GM21825 (cell line): ENCODE data around the gene IL37.
A peak's percentile ranks its signal among the peaks of the same experiment; 100 is the strongest.

Experiments
- ATAC-seq: cut with Tn5 transposase; IDR thresholded peaks from one replicate; pipeline ENCODE4 v1.9.1; 2021; ENCODE audit warnings: mild to moderate bottlenecking, moderate library complexity; ENCODE audit not compliant: unreplicated experiment

Gene IL37

GRCh38 chr2:112910865-112911264 lies at the start of gene IL37:
TSS of gene IL37 (plus strand) at chr2:112911165. CDS start at chr2:112913013, 1,848 bp downstream.
- ATAC-seq = no peak

DNA sequence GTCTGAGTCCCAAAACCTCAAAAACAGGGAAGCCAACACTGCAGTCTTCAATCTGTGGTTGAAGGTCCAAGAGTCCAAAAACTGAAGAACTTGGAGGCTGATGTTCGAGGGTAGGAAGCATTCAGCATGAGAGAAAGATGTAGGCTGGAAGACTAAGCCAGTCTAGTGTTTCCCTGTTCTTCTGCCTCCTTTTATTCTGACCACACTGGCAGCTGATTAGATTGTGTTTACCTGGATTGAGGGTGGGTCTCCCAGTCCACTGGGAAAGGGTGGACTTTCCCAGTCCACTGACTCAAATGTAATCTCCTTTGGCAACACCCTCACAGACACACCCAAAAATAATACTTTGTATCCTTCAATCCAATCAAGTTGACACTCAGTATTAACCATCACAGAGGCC lies 46.9 kb upstream of the IL37 start:
- no peak for ATAC-seq

DNA sequence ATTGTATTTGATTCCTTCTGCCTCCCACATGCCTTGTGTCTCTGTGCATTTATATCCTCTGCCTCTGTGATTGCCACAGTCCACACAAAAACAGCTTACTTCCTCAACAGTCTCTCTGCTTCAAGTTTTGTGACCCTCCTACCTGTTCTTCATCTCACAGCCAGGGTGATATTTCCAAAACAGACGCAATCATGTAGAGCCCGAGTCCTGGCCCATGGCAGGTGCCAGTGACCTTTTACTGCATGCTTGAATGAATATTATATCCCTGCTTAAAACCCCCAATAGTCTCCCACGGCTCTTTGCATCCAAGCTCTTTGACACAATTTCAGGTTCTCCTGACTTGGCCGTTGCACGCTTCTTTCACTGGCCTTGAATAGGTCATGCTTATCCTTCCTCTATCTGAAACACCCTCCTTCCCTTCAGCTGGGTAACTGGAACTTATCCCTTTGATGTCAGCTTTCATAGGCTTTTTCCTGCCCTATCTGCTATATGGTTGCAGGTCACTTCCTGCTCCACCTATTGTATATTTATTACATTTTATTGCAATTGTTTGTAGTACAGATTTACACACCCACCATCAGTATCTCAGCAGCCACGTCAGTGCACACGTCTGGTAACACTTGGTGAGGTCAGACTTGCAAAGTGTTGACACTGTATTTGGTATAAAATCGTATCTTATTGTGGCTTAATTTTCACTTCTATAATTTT lies 44.7 kb upstream of the IL37 start:
- ATAC-seq = no peak

- ATAC-seq = no peak
These were observed 43.0 kb upstream of the IL37 start for GRCh38 chr2:112867701-112868631.

GRCh38 chr2:112869258-112869842 lies 41.6 kb upstream of the IL37 start:
- no peak for ATAC-seq

GRCh38 chr2:112870841-112871835 lies 39.8 kb upstream of the IL37 start:
- no peak for ATAC-seq

DNA sequence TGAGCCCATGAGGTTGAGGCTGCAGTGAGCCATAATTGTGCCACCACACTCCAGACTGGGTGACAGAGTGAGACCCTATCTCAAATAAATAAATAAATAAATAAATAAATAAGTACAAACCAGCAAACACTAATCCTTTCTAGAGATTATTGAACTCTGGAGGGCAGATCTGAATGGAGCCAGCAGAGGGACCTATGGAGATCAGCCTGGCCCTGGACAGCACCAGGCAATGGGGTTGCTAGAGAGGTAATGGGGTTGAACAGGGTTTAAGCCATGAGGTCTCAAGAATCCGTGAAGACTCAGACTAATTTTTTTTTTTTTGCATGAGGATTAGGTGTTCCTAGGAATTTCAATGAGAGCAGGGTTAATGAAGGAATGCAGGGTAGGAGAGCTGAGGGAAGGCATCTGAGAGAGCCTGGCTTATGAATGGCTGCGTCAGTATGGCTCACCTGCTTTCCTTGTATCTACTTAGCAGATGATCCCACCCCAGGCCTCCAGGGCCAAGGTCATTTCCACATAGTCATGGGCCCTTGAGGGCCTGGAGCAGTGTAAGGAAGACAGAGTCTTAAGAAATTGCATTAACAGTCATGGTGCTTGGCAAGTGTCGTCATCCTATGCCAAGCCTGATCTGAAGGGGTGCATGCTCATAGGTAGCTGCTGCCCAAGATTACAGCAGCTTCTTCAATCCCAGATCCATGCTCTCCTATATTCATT lies 34.6 kb upstream of the IL37 start:
- no peak for ATAC-seq

DNA sequence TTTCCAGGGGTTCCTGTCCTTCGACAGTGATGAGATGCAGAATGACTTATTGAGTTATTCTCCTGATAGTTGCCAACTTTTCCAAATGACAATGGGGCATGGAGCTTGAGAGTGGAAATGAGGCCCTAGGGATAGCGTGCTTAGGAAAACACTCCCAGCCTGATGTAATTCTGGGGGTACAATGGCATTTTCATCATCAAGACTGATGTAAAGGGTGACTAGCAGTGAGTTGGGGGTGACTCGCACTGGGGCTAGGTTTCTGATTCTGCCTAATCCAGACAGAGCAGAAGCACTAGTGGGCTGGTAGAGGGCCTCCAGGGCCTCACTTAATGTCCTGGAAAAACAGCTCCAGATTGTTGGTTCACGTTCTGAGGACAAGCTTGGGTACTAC lies 34.0 kb upstream of the IL37 start:
- no peak for ATAC-seq

- no peak for ATAC-seq
These were observed 33.5 kb upstream of the IL37 start for GRCh38 chr2:112877423-112877822.

DNA sequence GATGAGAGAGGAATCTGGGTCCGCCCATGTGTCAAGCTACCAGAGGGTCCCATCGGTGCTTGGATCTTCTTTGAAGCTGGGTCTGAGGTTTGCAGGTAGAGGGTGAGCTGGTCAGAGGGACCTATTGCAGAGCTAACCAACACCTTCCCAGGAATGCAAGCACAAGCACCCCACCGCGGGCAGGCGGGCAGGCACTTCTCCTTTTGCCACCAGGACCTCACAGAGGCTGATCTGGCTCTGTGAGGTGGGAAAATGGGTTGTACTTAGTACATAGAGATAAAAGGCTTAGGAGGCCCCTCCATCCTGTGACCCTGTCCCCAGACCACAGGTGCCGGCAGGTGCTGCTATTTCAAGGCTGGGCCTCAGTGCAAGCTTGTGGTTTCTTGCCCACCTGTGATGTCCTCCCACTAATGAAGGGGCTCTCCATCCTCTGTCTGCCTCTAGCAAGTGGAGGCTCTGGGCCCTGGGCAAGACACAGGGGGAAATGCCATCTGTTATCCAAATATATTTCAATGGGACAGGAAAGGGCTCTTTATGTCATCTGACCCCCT lies 31.4 kb upstream of the IL37 start:
- ATAC-seq = no peak

DNA sequence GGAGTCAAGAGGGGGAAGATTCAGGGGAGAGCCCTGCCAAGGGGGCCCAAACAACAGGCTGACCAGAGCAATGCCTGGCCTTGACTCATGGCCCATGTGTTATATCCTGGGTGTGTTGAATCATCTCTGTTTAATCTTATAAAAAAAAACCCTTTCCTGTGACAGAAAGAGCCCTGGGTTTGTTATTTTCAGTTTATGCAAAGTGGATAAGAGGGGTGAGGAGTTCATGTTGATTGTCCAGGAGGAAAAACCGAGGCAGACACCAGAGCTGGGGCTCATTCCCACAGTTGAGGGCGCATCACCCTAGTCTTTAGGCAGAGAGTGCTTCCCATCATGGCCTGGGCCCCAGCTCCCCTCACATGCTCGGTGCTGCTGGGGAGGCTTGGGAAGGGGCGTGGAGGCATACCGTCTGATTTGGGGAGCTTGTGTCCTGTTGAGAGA lies 30.9 kb upstream of the IL37 start:
- no peak for ATAC-seq

GRCh38 chr2:112880696-112881095 lies 30.3 kb upstream of the IL37 start:
- no peak for ATAC-seq

GRCh38 chr2:112881217-112881985 lies 29.6 kb upstream of the IL37 start:
- peak; percentile 68 for ATAC-seq

DNA sequence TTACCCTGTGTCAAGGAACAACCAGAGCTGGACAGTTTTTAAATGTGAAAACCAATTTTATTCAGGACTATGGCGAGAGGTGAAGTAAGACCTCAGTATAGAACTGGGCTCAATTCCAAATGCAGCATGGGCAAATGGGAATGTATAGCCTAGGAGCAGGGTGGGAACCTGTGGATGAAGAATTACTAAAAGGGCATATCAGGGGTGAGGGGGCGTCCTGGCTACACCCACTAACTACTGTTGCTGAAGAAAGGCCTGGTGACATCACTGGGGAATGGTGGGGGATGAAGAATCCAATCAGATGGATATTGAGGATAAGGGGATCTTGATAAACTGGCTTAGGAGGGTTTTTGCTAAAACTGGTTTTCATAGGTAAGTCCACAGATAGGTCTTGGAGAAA lies 27.3 kb upstream of the IL37 start:
- no peak for ATAC-seq

DNA sequence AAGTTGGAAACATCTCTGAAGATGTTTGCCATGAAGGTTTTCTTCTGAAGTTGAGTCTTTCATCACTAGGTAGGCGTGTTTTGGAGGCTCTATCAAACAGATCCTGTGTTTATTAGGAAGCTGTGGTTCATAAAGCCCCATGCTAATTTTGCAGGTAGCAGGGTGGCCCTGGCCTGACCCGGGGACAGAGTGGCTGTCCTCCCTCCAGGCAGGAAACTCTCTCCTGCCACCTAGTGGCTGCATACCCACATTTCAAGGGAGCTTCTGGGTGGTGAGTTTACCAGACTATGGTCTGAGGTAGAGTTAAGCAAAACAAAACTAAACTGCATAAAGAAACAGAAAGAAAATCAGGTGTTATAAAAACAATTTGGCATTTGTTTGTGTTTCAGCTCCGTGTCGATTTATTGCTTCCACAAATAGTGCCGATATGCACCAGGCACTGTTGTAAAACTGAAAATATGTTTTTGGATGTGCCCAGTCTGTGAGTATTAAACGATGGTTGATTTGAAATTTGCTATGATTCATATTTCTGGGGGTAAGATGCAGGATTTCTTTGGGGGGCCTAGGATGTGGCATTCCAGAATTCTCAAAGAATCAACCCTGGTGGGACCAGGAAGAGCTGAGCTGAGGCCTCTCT lies 26.0 kb upstream of the IL37 start:
- peak; percentile 49 for ATAC-seq

DNA sequence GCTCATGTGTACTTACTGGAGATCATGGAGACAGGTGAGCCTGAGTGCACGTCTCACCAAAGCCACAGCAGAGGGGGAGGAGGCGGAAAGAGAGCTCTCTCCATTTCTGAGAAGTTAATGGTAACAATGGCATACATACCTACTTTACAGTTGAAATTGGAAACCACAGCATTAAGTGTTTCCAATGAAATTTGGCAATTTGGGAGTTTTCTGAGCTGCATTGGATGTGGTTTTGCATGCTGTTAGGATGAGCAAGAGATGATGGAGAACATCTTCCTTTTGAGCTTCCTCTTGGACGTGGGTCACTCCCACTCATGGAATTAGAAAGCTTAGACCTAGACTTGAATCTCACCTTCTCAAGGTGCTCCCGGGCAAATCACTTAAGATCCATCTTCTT lies 25.5 kb upstream of the IL37 start:
- ATAC-seq = no peak

DNA sequence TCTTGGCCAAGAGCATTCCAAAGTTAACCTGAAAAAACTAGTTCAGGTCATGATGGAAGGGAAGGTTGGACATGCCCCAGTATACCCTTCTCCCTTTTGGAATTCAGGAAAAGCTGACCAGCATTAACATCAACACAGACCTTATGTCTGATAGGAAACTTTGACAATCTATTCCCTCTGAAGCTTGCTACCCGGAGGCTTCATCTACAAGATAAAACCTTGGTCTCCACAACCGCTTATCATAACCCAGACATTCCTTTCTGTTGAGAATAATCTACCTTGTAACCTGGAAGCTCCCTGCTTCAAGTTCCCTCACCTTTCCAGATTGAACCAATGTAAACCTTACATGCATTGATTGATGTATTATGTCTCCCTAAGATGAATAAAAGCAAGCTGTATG lies 24.7 kb upstream of the IL37 start:
- no peak for ATAC-seq

DNA sequence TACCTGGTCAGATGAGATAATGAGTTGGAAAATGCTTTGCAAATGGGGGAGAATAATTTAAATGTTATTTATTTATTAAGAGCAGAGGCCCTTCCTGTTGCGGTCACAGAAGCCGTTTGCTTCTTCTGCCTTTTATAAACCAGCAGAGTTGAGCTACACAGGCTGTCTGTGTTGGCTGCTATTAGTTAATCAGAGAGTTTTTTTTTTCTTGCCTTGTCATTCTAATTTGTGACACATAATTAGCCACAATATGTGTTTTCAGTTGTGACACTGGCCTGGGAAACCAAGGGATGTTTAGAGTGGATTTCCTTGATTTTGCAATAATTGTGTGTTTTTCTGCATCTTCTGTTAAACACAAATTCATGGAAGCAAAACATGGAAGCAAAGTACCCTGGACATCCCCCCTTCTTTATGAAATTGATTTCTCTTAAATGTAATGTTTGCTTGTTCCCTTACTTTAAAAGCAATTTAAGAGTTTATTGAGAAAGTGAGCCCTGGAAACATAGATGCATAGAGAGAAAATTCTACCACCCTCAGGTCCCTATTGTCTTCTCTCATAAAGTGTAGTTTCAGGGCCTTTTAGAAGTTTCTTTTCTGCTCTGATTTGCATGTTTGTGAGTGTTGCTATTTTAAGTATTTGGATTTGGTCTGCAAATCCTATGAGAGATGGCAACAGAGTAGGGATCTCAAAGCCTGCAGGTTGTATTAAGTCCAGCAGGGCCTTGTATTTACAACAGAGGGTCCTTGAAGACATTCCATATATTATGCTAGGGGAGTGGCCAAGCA lies 22.8 kb upstream of the IL37 start:
- ATAC-seq = no peak
